K562 (cell line): Measurements from ENCODE around the gene PCDHB6. TPM values are rescaled to one million over a fixed set of nuclear protein-coding genes. Genes with fewer than 3 reads are reported as not detected.
"Not testable (repeated sequence)": the region's sequence is repeated elsewhere in the genome, so short reads cannot be mapped to it uniquely, and the experiment has no call there.

ENCODE experiments used
- ATAC-seq: fragments of 200-7000 bp; cut with Tn5 transposase; 3 replicates; pipeline ENCODE4 v1.9.1; 2020; ENCODE audit warnings: moderate library complexity
- BruUV-seq: library from RNA; stranded (reverse); fragments of 400-500 nt; replicated peaks from 2 replicates; lab custom pipeline; 2021; lab: Mats Ljungman, UMichigan
- CTCF ChIA-PET: fragments of 300-600 bp; formaldehyde crosslinking; extraction: SDS; loops from one replicate; lab custom pipeline; 2021; ENCODE audit warnings: low intra/inter-chr PET ratio; lab: Yijun Ruan, JAX
- POLR2A ChIA-PET: fragments of 300-600, 350-650 bp; sonication (Branson Sonifier 250); formaldehyde crosslinking; extraction: SDS; loops from one replicate; lab custom pipeline; 2021; ENCODE audit warnings: antibody characterized with exemption, inconsistent platforms; lab: Yijun Ruan, JAX
- DNase-seq, 4 experiments: peaks; one replicate each; pipeline versions ENCODE4 v3.0.0 to v3.0.0-alpha.2; 2011 to 2018; ENCODE audit warnings: low spot score in 3 of 4, mixed read lengths in 3 of 4; ENCODE audit errors: extremely low read depth in 1 of 4
- FAIRE-seq: peaks from 2 replicates; lab custom pipeline; 2011; peaks lifted over from hg19 to GRCh38; lab: Jason Lieb, UNC
- H2AFZ ChIP-seq: 2 replicates; pipeline ENCODE4 v1.6.0; 2011; ENCODE audit warnings: low read depth, low read length, control low read depth, inconsistent platforms
- H3K27ac ChIP-seq: fragments of 200-600 bp; 3 replicates; pipeline ENCODE4 v1.8.0; 2011; ENCODE audit warnings: low read depth, mild to moderate bottlenecking, control low read depth, inconsistent platforms, low read length, moderate library complexity, mixed read lengths; ENCODE audit errors: extremely low read depth
- H3K27me3 ChIP-seq, 2 experiments: fragments of 300-600 bp in 1 of 2; 2 replicates in 1 of 2; 3 replicates in 1 of 2; pipeline versions ENCODE4 v1.6.0 to v1.8.0; 2011; ENCODE audit warnings: inconsistent platforms in 2 of 2, low read length in 2 of 2, mild to moderate bottlenecking in 1 of 2, mixed read lengths in 1 of 2, moderate library complexity in 1 of 2; ENCODE audit not compliant: control insufficient read depth in 2 of 2, insufficient read depth in 2 of 2
- H3K36me3 ChIP-seq: fragments of 300-600 bp; 3 replicates; pipeline ENCODE4 v1.8.0; 2011; ENCODE audit warnings: mild to moderate bottlenecking, low read length, inconsistent platforms; ENCODE audit not compliant: control insufficient read depth, insufficient read depth
- H3K4me1 ChIP-seq, 2 experiments: fragments of 200-600 bp in 1 of 2; replicated peaks in 1 of 2; 2 replicates in 1 of 2; 3 replicates in 1 of 2; pipeline versions ENCODE4 v1.5.1 to v1.8.0; 2011; ENCODE audit warnings: inconsistent platforms in 2 of 2, low read length in 2 of 2, mild to moderate bottlenecking in 1 of 2, mixed read lengths in 1 of 2, moderate library complexity in 1 of 2; ENCODE audit not compliant: control insufficient read depth in 2 of 2, insufficient read depth in 2 of 2
- H3K4me2 ChIP-seq: 2 replicates; pipeline ENCODE4 v1.6.1; 2011; ENCODE audit warnings: low read length, control low read depth, inconsistent platforms, mixed read lengths; ENCODE audit not compliant: insufficient read depth
- H3K4me3 ChIP-seq: fragments of 200-600 bp; sonication (generic), shearing (Covaris generic); 2 replicates; pipeline ENCODE4 v1.5.1; 2016; ENCODE audit warnings: control low read depth, inconsistent platforms
- H3K79me2 ChIP-seq: fragments of 200-600 bp; 3 replicates; pipeline ENCODE4 v1.8.0; 2011; ENCODE audit warnings: low read length, inconsistent platforms; ENCODE audit not compliant: control insufficient read depth, insufficient read depth
- H3K9ac ChIP-seq, 2 experiments: 2 replicates each; pipeline versions ENCODE4 v1.6.0 to v1.6.1; 2011; ENCODE audit warnings: low read depth in 2 of 2, low read length in 2 of 2, control low read depth in 1 of 2, inconsistent platforms in 1 of 2, mild to moderate bottlenecking in 1 of 2, mixed read lengths in 1 of 2; ENCODE audit not compliant: insufficient read depth in 1 of 2
- H3K9me1 ChIP-seq: one replicate; pipeline ENCODE4 v1.6.0; 2011; ENCODE audit warnings: inconsistent platforms, mild to moderate bottlenecking, low read length, moderate library complexity; ENCODE audit not compliant: control insufficient read depth, insufficient read depth
- H3K9me3 ChIP-seq: replicated peaks from 2 replicates; pipeline ENCODE4 v1.5.1; 2011; ENCODE audit warnings: low read depth, low read length, inconsistent platforms; ENCODE audit not compliant: control insufficient read depth, insufficient read depth
- H4K20me1 ChIP-seq: replicated peaks from 2 replicates; pipeline ENCODE4 v1.6.1; 2011; ENCODE audit warnings: low read length, inconsistent platforms, mixed read lengths; ENCODE audit not compliant: control insufficient read depth, insufficient read depth
- HMG20B ChIP-seq: fragments of 250-450 bp; sonication (Bioruptor Pico); IDR thresholded peaks from 2 replicates; pipeline ENCODE4 v1.5.0; 2021; ENCODE audit warnings: mild to moderate bottlenecking
- ZNF695 ChIP-seq: fragments of 450-650 bp; formaldehyde crosslinking; IDR thresholded peaks from 2 replicates; pipeline ENCODE4 v1.4.0; 2020; ENCODE audit warnings: mild to moderate bottlenecking, moderate library complexity
- WGBS: fragments of 100-300 bp; shearing (Covaris generic); methylation state at CpG from one replicate; pipeline ENCODE4 v1.1.6; 2016; ENCODE audit warnings: low coverage, mixed read lengths; ENCODE audit not compliant: insufficient coverage; ENCODE audit errors: missing lambda C conversion rate; 5-methylcytosine and 5-hydroxymethylcytosine counted together
- in situ Hi-C: fragments of 300-500 bp; cut with MboI; formaldehyde crosslinking; loops from 4 replicates; pipeline ENCODE4 v1.15.0; 2018; ENCODE audit warnings: inconsistent platforms, mixed read lengths
- intact Hi-C: fragments of 100-400 bp; cut with micrococcal nuclease; formaldehyde crosslinking; loops from 2 replicates; pipeline ENCODE4 v1.14.2; 2022
- polyA plus RNA-seq, 8 experiments: library from polyadenylated mRNA; depleted of rRNA in 4 of 8; stranded (reverse) in 5 of 8; unstranded in 3 of 8; fragments of >200 nt; fragmentation: Nextera tagmentation in 2 of 8; fragmentation: Illumina TruSeq in 1 of 8; extraction: Ambion mirVana in 2 of 8; extraction: Trizol in 1 of 8; gene quantifications; 2 replicates each; pipeline versions ENCODE4 v1.2.1 to v1.2.3, GENCODE V29; 2011 to 2014; ENCODE audit warnings: inconsistent platforms in 1 of 8, missing spikeins in 1 of 8
- total RNA-seq, 7 experiments: library from RNA; depleted of rRNA in 6 of 7; stranded (reverse); fragments of >200 nt in 6 of 7; fragmentation: Illumina TruSeq in 2 of 7; extraction: Trizol in 2 of 7; gene quantifications; 2 replicates each; pipeline versions ENCODE4 v1.2.1 to v1.2.3, GENCODE V29; 2011 to 2021; ENCODE audit warnings: low replicate concordance in 1 of 7
- TF ChIP-seq, protein P1 (sequence below): fragments of 450-650 bp; IDR thresholded peaks from 2 replicates; pipeline ENCODE4 v1.6.1; 2016; ENCODE audit warnings: mild to moderate bottlenecking

Gene PCDHB6
- total and polyA plus RNA-seq, 9 of the 15 experiments (the other 6 are each of a cell fraction or from before 2014, with no cell fraction given), result not detected

DNA sequence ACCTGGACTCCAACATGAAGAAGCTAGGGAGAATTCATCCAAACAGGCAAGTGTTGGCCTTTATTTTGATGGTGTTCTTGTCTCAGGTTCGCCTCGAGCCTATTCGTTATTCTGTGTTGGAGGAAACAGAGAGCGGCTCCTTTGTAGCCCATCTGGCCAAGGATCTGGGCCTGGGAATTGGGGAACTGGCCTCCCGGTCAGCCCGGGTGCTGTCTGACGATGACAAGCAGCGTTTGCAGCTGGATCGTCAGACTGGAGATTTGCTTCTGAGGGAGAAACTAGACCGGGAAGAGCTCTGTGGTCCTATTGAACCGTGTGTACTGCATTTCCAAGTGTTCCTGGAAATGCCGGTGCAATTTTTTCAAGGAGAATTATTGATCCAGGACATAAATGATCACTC lies 27.9 kb upstream of the PCDHB6 start:
- no peaks in the 10 kb centered on the region for H3K9me1 ChIP-seq
- H3K79me2 ChIP-seq, result no peaks in the 10 kb centered on the region
- BruUV-seq, result no TSS peak
- CTCF ChIA-PET, result interaction anchor here (0.6 kb wide), 1 partner anchor 83 kb away, joined by 3 read pairs; no protein-coding TSS in a partner anchor
- no peak for TF ChIP-seq HMG20B (CRISPR knock-in tag)
- TF ChIP-seq, protein P1, sequence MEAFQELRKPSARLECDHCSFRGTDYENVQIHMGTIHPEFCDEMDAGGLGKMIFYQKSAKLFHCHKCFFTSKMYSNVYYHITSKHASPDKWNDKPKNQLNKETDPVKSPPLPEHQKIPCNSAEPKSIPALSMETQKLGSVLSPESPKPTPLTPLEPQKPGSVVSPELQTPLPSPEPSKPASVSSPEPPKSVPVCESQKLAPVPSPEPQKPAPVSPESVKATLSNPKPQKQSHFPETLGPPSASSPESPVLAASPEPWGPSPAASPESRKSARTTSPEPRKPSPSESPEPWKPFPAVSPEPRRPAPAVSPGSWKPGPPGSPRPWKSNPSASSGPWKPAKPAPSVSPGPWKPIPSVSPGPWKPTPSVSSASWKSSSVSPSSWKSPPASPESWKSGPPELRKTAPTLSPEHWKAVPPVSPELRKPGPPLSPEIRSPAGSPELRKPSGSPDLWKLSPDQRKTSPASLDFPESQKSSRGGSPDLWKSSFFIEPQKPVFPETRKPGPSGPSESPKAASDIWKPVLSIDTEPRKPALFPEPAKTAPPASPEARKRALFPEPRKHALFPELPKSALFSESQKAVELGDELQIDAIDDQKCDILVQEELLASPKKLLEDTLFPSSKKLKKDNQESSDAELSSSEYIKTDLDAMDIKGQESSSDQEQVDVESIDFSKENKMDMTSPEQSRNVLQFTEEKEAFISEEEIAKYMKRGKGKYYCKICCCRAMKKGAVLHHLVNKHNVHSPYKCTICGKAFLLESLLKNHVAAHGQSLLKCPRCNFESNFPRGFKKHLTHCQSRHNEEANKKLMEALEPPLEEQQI, result no peak
- TF ChIP-seq ZNF695, result no peak
- no peak for FAIRE-seq
- in situ Hi-C loops (no loop called here), intact Hi-C loops (no loop called here)
- H3K4me1 ChIP-seq, result no peaks in the 10 kb centered on the region
- no peak overlapping the region for H3K4me2 ChIP-seq
- no peaks in the 10 kb centered on the region for H4K20me1 ChIP-seq
- no peak for DNase-seq
- no peaks in the 10 kb centered on the region for H3K9me3 ChIP-seq
- POLR2A ChIA-PET, result interaction anchor here (0.5 kb wide), 1 partner anchor 198 kb away, joined by 3 read pairs; the partner anchor contains the start of gene TAF7
- H3K27ac ChIP-seq, result no peak overlapping the region
- ATAC-seq, result no peak
- WGBS, result 2% methylated on average over 12 of the region's 12 CpGs
- H2AFZ ChIP-seq, result 0 out of 2 replicates have a peak overlapping the region, but pooled peaks have one; percentile 2
- H3K4me3 ChIP-seq, result no peak overlapping the region
- H3K9ac ChIP-seq, result no peak overlapping the region
- H3K27me3 ChIP-seq, result no peaks in the 10 kb centered on the region; a peak in 1 of 5 replicates
- H3K36me3 ChIP-seq, result no peaks in the 10 kb centered on the region

- 6% methylated on average over 28 of the region's 73 CpGs for WGBS
- H4K20me1 ChIP-seq, H3K4me2 ChIP-seq, ATAC-seq, H3K9ac ChIP-seq, FAIRE-seq, POLR2A ChIA-PET, intact Hi-C loops, H3K79me2 ChIP-seq, H3K4me3 ChIP-seq, H3K9me1 ChIP-seq, BruUV-seq, in situ Hi-C loops, H3K36me3 ChIP-seq, CTCF ChIA-PET, H3K27ac ChIP-seq, H3K27me3 ChIP-seq, H2AFZ ChIP-seq, DNase-seq, H3K9me3 ChIP-seq, H3K4me1 ChIP-seq: not testable (repeated sequence)
Observed at GRCh38 chr5:141123396-141124135, 26.3 kb upstream of the PCDHB6 start.
